Esophagus (tissue), 2 donors: ENCODE results near the gene TEX10. TPM values are rescaled to one million over a fixed set of nuclear protein-coding genes. Genes with fewer than 3 reads are reported as not detected.
"Not testable (repeated sequence)": the region's sequence is repeated elsewhere in the genome, so short reads cannot be mapped to it uniquely, and the experiment has no call there.

Experiments used
- H3K27ac ChIP-seq, 2 donors: one replicate each; pipeline ENCODE4 v1.5.1; 2013; ENCODE audit warnings: low read depth in 2 of 2, mild to moderate bottlenecking in 2 of 2, inconsistent platforms in 1 of 2, low read length in 1 of 2, moderate library complexity in 1 of 2
- H3K27me3 ChIP-seq, 2 donors: one replicate each; pipeline ENCODE4 v1.6.1; 2013; ENCODE audit warnings: low read length in 2 of 2, control low read depth in 1 of 2, mild to moderate bottlenecking in 1 of 2; ENCODE audit not compliant: insufficient read depth in 2 of 2, control insufficient read depth in 1 of 2
- H3K36me3 ChIP-seq, 2 donors: one replicate each; pipeline ENCODE4 v1.6.1; 2013; ENCODE audit warnings: low read length in 1 of 2; ENCODE audit not compliant: control insufficient read depth in 2 of 2, insufficient read depth in 2 of 2
- H3K4me1 ChIP-seq, 2 donors: one replicate each; pipeline ENCODE4 v1.6.1; 2013; ENCODE audit warnings: low read length in 1 of 2; ENCODE audit not compliant: control insufficient read depth in 2 of 2, insufficient read depth in 2 of 2
- H3K4me3 ChIP-seq, 2 donors: one replicate each; pipeline ENCODE4 v1.5.1; 2013; ENCODE audit warnings: low read length in 2 of 2, mild to moderate bottlenecking in 2 of 2, low read depth in 1 of 2, moderate library complexity in 1 of 2
- H3K9me3 ChIP-seq, 2 donors: one replicate each; pipeline ENCODE4 v1.6.1; 2013; ENCODE audit warnings: mild to moderate bottlenecking in 2 of 2, low read depth in 1 of 2, low read length in 1 of 2, moderate library complexity in 1 of 2; ENCODE audit not compliant: control insufficient read depth in 2 of 2, insufficient read depth in 1 of 2
- WGBS, 2 donors: extraction: QIAGEN DNeasy Blood & Tissue Kit; methylation state at CpG; one replicate each; pipeline ENCODE4 v1.1.7; 2013; 5-methylcytosine and 5-hydroxymethylcytosine counted together
- polyA plus RNA-seq, 2 donors: library from polyadenylated mRNA; stranded (reverse); fragments of 200-250 nt; gene quantifications; one replicate each; pipeline ENCODE4 v1.2.3, GENCODE V29; 2013
- donor health status: healthy with polysubstance abuse.
- donor health status: Bipolar disorder and iron deficiency.

The TEX10 gene
- polyA plus RNA-seq: 1 to 10 TPM; 3.1 to 6.9 TPM

DNA sequence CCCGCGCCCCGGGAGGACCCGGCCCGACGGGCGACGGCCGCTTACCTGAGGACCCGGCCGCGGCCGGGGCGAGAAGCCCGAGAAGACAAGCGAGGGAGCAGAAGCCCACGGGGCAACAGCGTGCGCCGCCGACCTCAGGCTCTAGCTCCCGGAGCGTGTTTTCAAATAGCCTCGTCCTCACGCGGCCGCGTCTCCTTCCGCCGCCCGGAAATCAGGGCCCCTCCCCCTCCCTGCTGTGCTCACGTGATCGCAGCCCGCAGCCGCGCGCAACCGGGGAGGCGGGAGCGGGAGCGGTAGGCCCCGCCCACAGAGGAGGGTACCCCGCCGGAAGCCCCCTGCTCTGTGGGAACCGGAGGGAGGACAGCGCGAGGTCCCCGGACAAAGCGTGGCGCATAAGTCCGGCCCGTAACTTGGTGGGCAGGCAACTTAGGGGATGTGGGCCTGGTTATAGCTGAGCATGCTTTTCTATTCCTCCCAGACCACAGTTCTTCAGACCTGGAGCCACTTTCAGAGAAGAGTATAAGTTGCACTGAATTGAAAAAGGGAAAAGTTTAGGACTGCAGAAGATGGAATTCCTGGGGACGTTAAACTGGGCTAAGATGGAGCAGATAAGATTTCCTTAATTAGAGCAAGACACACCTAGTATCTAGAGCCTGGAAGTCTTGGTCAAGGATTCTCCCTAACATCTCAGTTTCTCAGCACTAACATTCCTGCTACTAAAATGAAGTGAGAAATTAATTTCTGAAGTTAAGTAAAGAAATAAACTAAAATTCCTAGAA lies at the start of gene TEX10:
Gene TEX10 (minus strand): TSS at position 216 of the 779 bp plus-strand sequence. CDS start 3,579 bp downstream, outside the sequence.
- 0 to 1% methylated on average over 44 to 53 of the region's 53 CpGs for WGBS, 2 donors
- H3K36me3 ChIP-seq: no peaks in the 10 kb centered on the region
- H3K4me1 ChIP-seq: no peaks in the 10 kb centered on the region
- no peaks in the 10 kb centered on the region for H3K9me3 ChIP-seq
- H3K27ac ChIP-seq: peak within 1 kb of the TSS; percentile 33 to 83
- H3K27me3 ChIP-seq: no peaks in the 10 kb centered on the region
- peak within 1 kb of the TSS; percentile 76 to 94 for H3K4me3 ChIP-seq

DNA sequence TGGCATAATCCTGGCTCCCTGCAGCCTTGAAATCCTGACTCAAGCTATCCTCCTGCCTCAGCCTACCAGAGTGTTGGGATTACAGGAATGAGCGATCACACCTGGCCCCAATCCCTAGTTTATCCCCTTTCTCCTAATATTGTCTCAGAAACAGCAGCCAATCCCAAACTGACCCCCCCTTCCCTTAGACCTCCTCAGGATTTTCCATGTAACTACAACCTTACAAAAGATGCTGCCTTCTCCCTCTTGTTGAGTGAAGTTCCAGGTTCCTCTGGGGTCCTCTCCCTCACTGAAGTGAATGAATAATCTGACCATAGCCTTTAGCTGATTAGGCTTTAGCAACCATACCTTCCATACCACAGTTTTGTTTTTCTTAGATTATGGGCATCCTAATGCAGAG lies 48.3 kb upstream of the TEX10 start:
- 86 to 100% methylated on average over 1 of the region's 1 CpG for WGBS, 2 donors
- no peak overlapping the region for H3K4me3 ChIP-seq
- no peak overlapping the region for H3K27ac ChIP-seq
- no peaks in the 10 kb centered on the region for H3K36me3 ChIP-seq
- no peaks in the 10 kb centered on the region for H3K9me3 ChIP-seq
- H3K27me3 ChIP-seq: no peaks in the 10 kb centered on the region
- no peaks in the 10 kb centered on the region for H3K4me1 ChIP-seq

DNA sequence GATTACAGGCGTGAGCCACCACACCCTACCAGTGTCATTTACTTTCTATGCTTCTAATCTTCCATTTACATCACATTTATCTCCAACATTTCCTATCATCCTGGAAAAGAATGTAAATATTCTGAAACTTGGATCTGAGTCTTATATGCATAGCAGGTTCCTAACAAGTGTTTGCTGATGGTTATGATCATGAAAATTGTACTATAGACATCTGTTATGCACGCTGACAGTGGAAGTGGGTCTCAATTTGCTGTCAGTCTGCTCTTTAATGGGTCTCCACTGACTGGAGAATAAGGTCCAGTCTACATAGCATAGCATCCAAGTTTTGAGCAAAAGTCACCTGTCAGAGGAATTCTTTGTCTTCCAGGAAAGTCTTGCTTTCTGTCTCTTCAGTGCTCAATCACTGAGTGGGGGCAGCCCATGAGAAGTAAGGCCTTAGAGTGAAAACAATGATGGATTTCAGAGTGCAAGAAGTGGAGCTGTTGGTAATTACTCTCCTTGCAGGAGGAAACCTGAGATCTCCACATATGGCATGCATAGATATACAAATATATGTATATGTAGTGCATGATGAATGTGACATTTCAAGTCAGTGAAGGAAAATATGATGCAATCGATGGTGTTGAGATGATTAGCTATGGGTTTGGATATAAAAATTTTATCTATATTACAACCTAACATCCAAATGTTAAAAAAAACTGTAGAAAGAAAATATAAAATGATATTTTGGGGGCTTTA lies 45.0 kb upstream of the TEX10 start:
- no peak overlapping the region for H3K4me3 ChIP-seq
- H3K27ac ChIP-seq: no peak overlapping the region
- H3K4me1 ChIP-seq: no peaks in the 10 kb centered on the region
- no peaks in the 10 kb centered on the region for H3K9me3 ChIP-seq
- whole genome bisulfite sequencing, 2 donors: 84 to 85% methylated on average over 3 of the region's 3 CpGs
- H3K36me3 ChIP-seq: no peaks in the 10 kb centered on the region
- no peaks in the 10 kb centered on the region for H3K27me3 ChIP-seq

DNA sequence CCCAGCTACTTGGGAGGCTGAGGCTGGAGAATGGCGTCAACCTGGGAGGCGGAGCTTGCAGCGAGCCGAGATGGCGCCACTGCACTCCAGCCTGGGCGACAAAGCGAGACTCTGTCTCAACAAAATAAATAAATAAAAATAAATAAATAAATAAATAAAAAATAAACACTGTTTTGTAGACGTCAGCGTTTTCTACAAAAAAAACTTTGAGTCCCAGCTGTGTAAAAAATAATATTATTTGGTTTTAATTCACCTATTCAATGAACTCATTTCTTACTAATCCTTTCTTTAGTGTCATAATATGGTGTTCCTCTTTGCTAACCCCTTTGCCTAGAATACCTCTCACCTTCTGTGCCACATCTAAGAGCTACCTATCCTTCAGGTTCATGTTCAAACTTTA lies 44.0 kb upstream of the TEX10 start:
- Histone ChIP-seq H3K9me3 (no peaks in the 10 kb centered on the region), H3K27me3 (no peaks in the 10 kb centered on the region), H3K36me3 (no peaks in the 10 kb centered on the region), H3K4me1 (no peaks in the 10 kb centered on the region), H3K4me3 (no peak overlapping the region), H3K27ac (no peak overlapping the region)
- 97 to 98% methylated on average over 9 of the region's 9 CpGs for WGBS, 2 donors

DNA sequence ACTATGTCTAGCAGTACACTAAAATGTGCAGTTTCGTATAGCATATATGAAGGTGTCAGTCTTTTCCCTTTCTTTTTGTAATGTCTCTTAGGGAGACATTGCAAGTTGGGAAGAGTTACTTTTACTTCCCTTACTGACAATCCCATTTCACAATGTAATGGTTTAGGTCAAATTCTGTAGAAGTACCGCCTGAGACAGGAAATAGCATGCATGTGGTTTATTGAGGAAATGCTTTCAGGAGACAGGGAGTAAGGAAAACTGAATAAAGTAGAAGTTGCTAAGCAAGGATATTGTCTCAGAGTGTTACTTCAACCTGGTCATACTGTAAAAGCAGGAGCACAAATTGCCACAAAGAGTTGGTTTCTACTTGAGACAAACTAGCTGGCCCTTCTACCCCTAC lies 42.1 kb upstream of the TEX10 start:
- H3K4me1 ChIP-seq: no peaks in the 10 kb centered on the region
- no peaks in the 10 kb centered on the region for H3K9me3 ChIP-seq
- H3K36me3 ChIP-seq: no peaks in the 10 kb centered on the region
- H3K4me3 ChIP-seq: no peak overlapping the region
- no peaks in the 10 kb centered on the region for H3K27me3 ChIP-seq
- H3K27ac ChIP-seq: no peak overlapping the region
- WGBS, 2 donors: 78 to 86% methylated on average over 2 of the region's 2 CpGs

DNA sequence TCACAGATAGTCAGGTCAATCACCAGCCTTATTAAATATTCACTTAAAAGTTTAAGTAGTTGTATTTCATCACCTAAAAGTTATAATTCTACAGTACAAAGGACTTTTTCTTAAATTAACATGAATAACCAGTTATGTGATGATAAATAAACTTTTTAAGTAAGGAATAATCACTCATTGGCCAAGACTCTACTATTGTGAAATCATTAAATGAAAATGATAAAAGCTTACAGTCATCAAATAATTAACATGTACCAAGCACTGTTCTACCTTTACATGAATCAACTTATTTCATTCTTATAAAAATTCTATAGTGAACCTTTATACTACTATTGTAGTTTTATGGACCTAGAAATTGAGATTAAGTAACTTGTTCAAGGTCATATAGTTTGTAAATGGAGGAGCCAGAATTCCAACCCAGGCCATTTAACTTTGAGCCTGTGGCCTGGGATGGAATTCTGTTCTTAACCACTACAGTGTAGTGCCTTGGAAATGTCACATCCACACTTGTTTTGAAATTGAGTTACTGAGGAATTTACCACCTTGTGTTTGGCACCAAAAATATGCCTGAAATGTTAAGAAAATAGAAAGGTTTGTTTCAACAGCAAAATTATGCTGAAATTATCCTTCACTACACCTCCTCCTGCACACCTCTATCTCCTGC lies 41.4 kb upstream of the TEX10 start:
- Histone ChIP-seq H3K36me3 (no peaks in the 10 kb centered on the region), H3K27me3 (no peaks in the 10 kb centered on the region), H3K9me3 (no peaks in the 10 kb centered on the region), H3K27ac (no peak overlapping the region), H3K4me3 (no peak overlapping the region), H3K4me1 (no peaks in the 10 kb centered on the region)

DNA sequence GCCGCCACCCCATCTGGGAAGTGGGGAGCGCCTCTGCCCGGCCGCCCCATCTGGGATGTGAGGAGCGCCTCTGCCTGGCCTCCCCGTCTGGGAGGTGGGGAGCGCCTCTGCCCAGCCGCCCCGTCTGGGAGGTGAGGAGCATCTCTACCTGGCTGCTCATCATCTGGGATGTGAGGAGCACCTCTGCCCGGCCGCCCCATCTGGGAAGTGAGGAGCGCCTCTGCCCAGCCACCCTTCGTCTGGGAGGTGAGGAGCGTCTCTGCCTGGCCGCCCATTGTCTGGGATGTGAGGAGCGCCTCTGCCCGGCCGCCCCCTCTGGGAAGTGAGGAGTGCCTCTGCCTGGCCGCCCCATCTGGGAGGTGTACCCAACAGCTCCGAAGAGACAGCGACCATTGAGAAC lies 40.2 kb upstream of the TEX10 start:
- H3K4me3 ChIP-seq, H3K27me3 ChIP-seq: not testable (repeated sequence)
- 96 to 99% methylated on average over 21 of the region's 21 CpGs for WGBS, 2 donors

DNA sequence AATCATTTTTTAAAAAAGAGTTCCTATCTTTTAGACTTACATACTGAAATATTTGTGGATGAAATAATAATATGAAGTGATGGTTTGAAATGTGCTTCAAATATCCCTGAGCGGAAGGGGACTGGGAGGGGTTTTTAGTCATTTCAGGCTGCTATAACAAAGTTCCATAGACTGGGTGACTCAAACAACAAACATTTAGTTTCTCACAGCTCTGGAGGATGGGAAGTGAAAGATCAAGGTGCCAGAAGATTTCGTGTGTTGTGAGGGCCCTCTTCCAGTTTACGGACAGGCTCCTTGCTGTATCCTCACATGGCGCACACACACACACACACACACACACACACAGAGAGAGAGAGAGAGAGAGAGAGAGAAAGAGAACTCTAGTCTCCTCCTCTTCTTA lies 27.1 kb upstream of the TEX10 start:
- no peak overlapping the region for H3K27ac ChIP-seq
- WGBS, 2 donors: 81 to 88% methylated on average over 4 of the region's 4 CpGs
- no peaks in the 10 kb centered on the region for H3K4me1 ChIP-seq
- H3K9me3 ChIP-seq: peaks cover 0 to 4% of the 10 kb centered on the region in 2 donors
- H3K36me3 ChIP-seq: no peaks in the 10 kb centered on the region
- H3K4me3 ChIP-seq: no peak overlapping the region
- H3K27me3 ChIP-seq: no peaks in the 10 kb centered on the region

More for the DNA sequence above, 40.2 kb upstream of the TEX10 start:
- H3K9me3 ChIP-seq, H3K4me1 ChIP-seq, H3K27ac ChIP-seq, H3K36me3 ChIP-seq: not testable (repeated sequence)

DNA sequence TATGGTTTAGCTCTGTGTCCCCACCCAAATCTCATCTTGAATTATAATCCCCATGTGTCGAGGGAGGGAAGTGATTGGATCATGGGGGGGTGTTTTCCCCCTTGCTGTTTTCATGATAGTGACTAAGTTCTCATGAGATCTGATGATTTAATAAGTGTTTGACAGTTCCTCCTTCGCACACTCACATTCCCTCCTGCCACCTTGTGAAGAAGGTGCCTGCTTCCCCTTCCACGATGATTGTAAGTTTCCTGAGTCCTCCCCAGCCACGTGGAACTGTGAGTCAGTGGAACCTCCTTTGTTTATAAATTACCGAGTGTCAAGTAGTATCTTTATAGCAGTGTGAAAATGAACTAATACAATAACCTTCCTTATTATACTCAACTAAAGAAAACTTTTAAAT lies 24.3 kb upstream of the TEX10 start:
- no peaks in the 10 kb centered on the region for H3K9me3 ChIP-seq
- H3K27me3 ChIP-seq: no peaks in the 10 kb centered on the region
- no peak overlapping the region for H3K4me3 ChIP-seq
- H3K36me3 ChIP-seq: no peaks in the 10 kb centered on the region
- no peak overlapping the region for H3K27ac ChIP-seq
- 58 to 65% methylated on average over 5 of the region's 5 CpGs for WGBS, 2 donors
- H3K4me1 ChIP-seq: no peaks in the 10 kb centered on the region
